GM18508 (cell line): ENCODE results near the gene GFRA1.

Experiments used
- ATAC-seq: cut with Tn5 transposase; IDR thresholded peaks from one replicate; pipeline ENCODE4 v1.9.1; 2021; ENCODE audit warnings: moderate number of reproducible peaks; ENCODE audit not compliant: insufficient read depth, unreplicated experiment

GFRA1 gene, protein sequence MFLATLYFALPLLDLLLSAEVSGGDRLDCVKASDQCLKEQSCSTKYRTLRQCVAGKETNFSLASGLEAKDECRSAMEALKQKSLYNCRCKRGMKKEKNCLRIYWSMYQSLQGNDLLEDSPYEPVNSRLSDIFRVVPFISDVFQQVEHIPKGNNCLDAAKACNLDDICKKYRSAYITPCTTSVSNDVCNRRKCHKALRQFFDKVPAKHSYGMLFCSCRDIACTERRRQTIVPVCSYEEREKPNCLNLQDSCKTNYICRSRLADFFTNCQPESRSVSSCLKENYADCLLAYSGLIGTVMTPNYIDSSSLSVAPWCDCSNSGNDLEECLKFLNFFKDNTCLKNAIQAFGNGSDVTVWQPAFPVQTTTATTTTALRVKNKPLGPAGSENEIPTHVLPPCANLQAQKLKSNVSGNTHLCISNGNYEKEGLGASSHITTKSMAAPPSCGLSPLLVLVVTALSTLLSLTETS

GRCh38 chr10:116272440-116273283 is at the start of gene GFRA1:
TSS of gene GFRA1 (minus strand) at chr10:116273206. CDS start at chr10:116272029, 1,177 bp downstream.
- no peak for ATAC-seq

DNA sequence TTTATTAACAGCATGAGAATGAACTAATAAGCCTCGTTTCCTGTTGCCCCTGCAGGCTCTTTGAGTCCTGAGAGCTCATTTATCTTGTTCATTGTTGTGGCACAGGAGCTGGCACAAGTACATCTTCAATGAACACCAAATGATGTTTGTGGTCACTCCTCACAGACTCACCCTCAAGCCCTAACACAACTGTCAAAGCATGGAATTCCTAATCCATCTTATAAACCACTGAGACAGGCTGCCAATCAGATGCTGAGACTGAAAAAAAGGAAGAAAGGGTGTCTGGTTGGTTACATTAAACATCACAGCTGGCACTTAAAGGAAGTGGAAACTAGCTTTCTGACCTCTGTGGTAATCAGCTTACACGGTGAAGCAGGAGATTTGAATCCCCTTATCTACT is 43.5 kb upstream of the GFRA1 start:
- ATAC-seq: no peak

DNA sequence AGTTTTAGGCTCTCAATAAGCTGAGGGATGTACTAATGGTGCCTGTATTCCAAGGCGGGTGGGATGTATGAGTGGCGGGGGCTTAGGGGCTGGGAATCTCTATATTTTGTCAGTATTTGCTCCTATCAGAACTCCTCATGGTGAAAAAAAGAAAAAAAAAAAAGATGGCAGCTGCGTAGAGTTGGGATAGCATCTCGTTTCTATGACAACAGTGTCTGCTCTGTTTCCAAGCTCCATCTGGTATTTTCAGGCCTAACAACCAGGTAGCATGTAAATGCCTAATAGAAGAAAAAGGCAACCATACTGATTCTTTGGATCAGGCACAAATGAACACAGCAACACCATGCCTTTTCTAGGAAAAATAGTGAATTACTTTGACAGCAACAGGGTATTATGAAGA is 39.5 kb upstream of the GFRA1 start:
- no peak for ATAC-seq

DNA sequence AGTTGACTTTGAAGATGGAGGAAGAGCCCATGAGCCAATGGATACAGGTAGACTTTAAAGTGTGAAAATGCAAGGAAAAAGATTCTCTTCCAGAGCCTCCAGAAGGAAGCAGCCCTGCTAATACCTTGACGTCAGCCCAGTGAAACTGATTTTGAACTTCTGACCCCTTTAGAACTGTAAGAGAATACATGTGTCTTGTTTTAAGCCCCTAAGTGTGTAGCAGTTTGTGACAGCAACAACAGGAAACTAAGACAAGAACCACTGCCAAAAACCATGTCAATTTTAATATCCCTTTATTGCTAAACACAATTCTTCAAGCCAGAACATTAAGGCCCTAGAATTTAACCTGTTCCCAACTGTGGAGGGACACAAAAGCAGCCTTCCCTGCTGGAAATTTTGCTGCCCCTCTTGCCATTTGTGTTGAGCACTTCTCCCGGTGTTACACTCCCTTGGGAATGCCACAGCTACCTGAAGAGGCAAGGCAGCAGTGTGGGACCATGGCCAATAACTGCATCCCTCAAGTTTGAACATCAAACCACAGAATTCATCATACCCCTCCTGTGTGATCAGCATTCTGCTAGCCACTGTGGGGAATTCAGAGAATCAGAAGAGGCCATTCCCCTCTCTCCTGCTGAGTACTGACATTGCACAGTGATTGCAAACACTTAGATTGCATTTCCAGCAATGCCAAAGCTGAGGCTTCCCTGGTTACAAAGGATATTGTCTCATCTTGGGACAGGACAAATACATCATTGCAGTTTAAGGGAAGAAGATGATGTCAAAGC is 38.9 kb upstream of the GFRA1 start:
- no peak for ATAC-seq

- no peak for ATAC-seq
Observed at GRCh38 chr10:116311016-116311415, 38.0 kb upstream of the GFRA1 start.

GRCh38 chr10:116307455-116307854 is 34.4 kb upstream of the GFRA1 start:
- no peak for ATAC-seq

- ATAC-seq: no peak
Observed at GRCh38 chr10:116306847-116307246, 33.8 kb upstream of the GFRA1 start.

DNA sequence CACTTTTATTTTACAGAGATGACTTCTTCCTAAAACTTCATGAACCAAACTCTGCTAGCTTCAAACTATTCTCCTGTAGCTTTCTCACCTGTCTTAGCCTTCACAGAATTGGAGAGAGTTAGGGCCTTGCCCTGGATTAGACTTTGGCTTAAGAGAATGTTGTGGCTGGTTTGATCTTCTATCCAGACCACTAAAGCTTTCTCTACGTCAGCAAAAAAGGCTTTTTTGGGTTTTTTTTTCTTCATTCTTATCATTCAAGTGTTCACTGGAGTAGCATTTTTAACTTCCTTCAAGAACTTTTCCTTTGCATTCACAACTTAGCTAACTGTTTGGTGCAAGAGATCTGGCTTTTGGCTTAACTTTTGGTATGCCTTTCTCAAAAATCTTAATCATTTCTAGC is 31.9 kb upstream of the GFRA1 start:
- no peak for ATAC-seq

- no peak for ATAC-seq
Observed at GRCh38 chr10:116300542-116300941, 27.5 kb upstream of the GFRA1 start.

- ATAC-seq: no peak
Observed at GRCh38 chr10:116298586-116298985, 25.6 kb upstream of the GFRA1 start.

DNA sequence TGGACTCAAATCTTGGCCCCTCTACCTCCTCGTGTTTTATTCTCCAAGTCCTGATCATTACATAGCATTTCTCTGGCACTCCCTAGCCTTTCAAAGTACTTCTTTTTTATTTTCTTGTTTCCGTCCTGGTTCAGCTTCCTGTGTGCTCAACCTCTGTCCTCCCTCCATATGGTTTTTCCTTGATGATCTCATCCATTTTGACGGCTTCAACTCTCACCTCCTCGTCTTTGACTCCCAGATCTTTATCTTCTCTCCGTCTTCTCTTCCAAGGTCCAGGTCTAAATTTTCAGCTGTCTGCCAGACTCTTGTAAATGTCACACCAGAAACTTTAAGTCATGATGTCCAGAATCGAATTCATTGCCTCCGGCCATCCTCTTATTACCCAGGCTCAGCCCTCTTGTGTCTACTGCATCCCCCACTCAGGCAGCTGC is 23.3 kb upstream of the GFRA1 start:
- ATAC-seq: no peak

GRCh38 chr10:116292493-116292892 is 19.5 kb upstream of the GFRA1 start:
- ATAC-seq: no peak

GRCh38 chr10:116289652-116290051 is 16.6 kb upstream of the GFRA1 start:
- ATAC-seq: no peak

- ATAC-seq: no peak
Observed at GRCh38 chr10:116287906-116288501, 15.0 kb upstream of the GFRA1 start.

GRCh38 chr10:116286626-116287200 is 13.7 kb upstream of the GFRA1 start:
- no peak for ATAC-seq

GRCh38 chr10:116281775-116282174 is 8.8 kb upstream of the GFRA1 start:
- no peak for ATAC-seq

- no peak for ATAC-seq
Observed at GRCh38 chr10:116278846-116279245, 5.8 kb upstream of the GFRA1 start.

DNA sequence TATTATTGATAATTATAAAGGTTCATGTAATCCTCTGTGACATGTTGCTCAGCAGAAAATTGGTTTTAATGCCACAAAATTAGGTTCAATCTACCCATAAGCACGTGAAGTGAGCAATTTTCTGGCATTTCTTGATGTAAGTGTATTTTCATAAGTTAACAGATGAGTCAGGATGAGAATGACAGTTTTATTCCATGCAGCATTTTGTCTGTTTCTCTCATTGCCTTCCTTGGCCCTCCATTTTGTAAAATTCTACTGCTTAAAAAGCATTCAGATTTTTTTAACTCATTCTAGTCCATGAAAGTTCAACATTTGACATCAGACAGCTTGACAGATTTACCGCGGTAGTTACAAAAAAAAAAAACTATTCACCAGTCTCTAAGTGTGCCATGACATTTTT is 4.0 kb upstream of the GFRA1 start:
- ATAC-seq: no peak

DNA sequence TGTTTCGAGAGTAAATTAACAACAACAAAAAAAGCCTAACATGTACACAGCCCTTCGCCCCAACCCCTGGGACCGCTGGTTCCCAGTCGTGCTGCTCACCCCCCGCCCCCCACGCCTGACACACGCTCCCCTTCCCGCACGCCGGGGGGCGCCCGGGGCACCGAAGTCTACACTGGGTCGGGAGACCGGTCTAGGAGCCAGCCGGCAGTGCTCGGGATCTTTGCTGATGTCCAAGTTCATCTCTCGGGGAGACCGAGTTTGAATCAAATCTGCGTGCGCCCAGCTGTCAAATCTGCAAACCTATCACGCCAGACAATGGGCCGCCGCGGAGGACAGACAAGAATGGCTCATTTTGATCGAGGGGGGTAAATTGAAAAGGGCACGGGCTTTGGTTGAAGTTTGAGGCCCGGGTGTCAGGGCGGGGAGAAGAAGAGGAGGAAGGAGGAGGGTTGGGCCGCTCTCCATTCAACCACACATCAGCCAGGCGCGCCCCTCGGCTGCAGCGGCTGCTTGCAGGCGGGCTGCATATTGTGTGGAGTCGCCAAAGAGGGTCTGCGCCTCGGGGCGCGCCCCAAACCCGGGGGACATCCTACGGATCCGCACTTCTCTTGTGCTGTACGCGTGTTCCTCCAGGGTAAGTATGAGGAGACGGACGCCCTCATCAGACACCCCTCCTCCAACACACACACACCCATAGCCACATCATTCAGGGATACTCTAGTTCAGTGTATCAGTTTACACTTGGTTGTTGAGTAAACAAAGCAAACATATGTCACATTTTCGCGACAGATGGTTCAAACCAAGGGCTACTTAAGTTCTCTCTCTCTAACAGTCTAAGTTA is 1.3 kb upstream of the GFRA1 start:
- ATAC-seq: no peak
